Transverse colon (tissue), 4 donors: ENCODE measurements around the gene FBXO3.

ENCODE experiments used
- POLR2A ChIP-seq: fragments of 450-650 bp; IDR thresholded peaks from one replicate; pipeline ENCODE4 v1.6.1; 2016; ENCODE audit warnings: antibody characterized with exemption, mild to moderate bottlenecking, moderate library complexity
- POLR2AphosphoS5 ChIP-seq, 3 donors: sonication (generic); formaldehyde crosslinking; IDR thresholded peaks; one replicate each; pipeline ENCODE4 v1.6.1; 2016; ENCODE audit warnings: antibody characterized with exemption in 3 of 3
- TF ChIP-seq, protein P1 (sequence below), 5 experiments: fragments of 200-600 bp in 3 of 5; fragments of 450-650 bp in 2 of 5; sonication (generic) in 3 of 5; IDR thresholded peaks; 1 replicate in 2 of 5; 2 replicates in 3 of 5; pipeline ENCODE4 v1.5.1; 2016 to 2017; ENCODE audit warnings: antibody characterized with exemption in 5 of 5, inconsistent platforms in 3 of 5, mild to moderate bottlenecking in 2 of 5, moderate library complexity in 1 of 5

DNA sequence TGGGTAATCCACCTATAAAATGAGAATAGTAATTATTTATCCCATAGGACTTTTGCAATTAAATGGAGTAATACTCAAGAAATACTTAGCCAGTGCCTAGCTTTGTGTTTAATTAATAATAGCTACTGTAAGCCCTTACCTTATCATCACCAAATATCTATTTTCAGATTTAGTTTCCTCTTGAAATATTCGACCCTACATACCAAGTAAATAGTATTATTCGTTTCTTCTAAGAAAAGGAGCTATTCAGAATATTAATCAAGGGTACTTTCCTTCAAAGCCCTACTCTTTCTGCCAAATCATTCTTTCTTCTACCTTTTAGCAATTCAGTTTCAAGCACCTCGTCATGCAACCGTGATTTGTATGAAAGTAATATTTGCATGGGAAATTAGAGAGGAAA lies 6.7 kb downstream of the FBXO3 start:
- TF ChIP-seq POLR2A, result no peak
- TF ChIP-seq POLR2AphosphoS5 (IDR thresholded peaks at IDR 0.05), result no peak
- TF ChIP-seq, protein P1, sequence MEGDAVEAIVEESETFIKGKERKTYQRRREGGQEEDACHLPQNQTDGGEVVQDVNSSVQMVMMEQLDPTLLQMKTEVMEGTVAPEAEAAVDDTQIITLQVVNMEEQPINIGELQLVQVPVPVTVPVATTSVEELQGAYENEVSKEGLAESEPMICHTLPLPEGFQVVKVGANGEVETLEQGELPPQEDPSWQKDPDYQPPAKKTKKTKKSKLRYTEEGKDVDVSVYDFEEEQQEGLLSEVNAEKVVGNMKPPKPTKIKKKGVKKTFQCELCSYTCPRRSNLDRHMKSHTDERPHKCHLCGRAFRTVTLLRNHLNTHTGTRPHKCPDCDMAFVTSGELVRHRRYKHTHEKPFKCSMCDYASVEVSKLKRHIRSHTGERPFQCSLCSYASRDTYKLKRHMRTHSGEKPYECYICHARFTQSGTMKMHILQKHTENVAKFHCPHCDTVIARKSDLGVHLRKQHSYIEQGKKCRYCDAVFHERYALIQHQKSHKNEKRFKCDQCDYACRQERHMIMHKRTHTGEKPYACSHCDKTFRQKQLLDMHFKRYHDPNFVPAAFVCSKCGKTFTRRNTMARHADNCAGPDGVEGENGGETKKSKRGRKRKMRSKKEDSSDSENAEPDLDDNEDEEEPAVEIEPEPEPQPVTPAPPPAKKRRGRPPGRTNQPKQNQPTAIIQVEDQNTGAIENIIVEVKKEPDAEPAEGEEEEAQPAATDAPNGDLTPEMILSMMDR (IDR thresholded peaks at IDR 0.05), result no peak
